ENCODE measurements around the gene ST6GALNAC6.

GRCh38 chr9:127941961-127942215, 42.5 kb upstream of the ST6GALNAC6 start:
- TF ChIP-seq POLR2AphosphoS5 (IDR thresholded peaks at IDR 0.05) (no peak), CTCF (IDR thresholded peaks at IDR 0.05; ENCODE audit: poor library complexity, severe bottlenecking) (no peak), MXI1 (conservative IDR thresholded peaks at IDR 0.05; ENCODE audit: poor library complexity, severe bottlenecking) (no peak), EZH2 (IDR thresholded peaks at IDR 0.05; ENCODE audit: borderline replicate concordance, insufficient read depth, low read length, poor library complexity, severe bottlenecking) (no peak)

Measured in neural cell (in vitro differentiated cells).